Neural cell (in vitro differentiated cells): ENCODE results near the gene REEP1. TPM values are rescaled to one million over a fixed set of nuclear protein-coding genes. Genes with fewer than 3 reads are reported as not detected.

Experiments used
- H2AFZ ChIP-seq: fragments of 200-600, 300-800 bp; sonication (generic), shearing (Covaris generic); 2 replicates; pipeline ENCODE4 v1.6.0; 2014; ENCODE audit warnings: low read depth, mild to moderate bottlenecking, antibody characterized with exemption, low read length, moderate library complexity
- H3F3A ChIP-seq: fragments of 200-600 bp; shearing (Covaris generic); 2 replicates; pipeline ENCODE4 v1.6.1; 2016; ENCODE audit warnings: mild to moderate bottlenecking, moderate library complexity, mixed read lengths, antibody characterized with exemption, low read length; ENCODE audit not compliant: insufficient read depth, poor library complexity, severe bottlenecking
- H3K27ac ChIP-seq: fragments of 200-600, 300-800 bp; sonication (generic), shearing (Covaris generic); 2 replicates; pipeline ENCODE4 v1.5.1; 2014; ENCODE audit warnings: mild to moderate bottlenecking, low read length, moderate library complexity
- H3K27me3 ChIP-seq: fragments of 300-800, 200-600 bp; sonication (generic), shearing (Covaris generic); 2 replicates; pipeline ENCODE4 v1.6.0; 2014; ENCODE audit warnings: mild to moderate bottlenecking, low read depth, low read length, moderate library complexity; ENCODE audit not compliant: insufficient read depth
- H3K36me3 ChIP-seq: fragments of 300-800, 200-600 bp; sonication (generic), shearing (Covaris generic); 2 replicates; pipeline ENCODE4 v1.5.1; 2014; ENCODE audit warnings: mild to moderate bottlenecking, antibody characterized with exemption, low read length, moderate library complexity; ENCODE audit not compliant: insufficient read depth
- H3K4me2 ChIP-seq: fragments of 300-800, 200-600 bp; sonication (generic), shearing (Covaris generic); 2 replicates; pipeline ENCODE4 v1.6.0; 2014; ENCODE audit warnings: mild to moderate bottlenecking, low read length
- H3K4me3 ChIP-seq: fragments of 300-800, 200-600 bp; sonication (generic), shearing (Covaris generic); 2 replicates; pipeline ENCODE4 v1.5.1; 2014; ENCODE audit warnings: mild to moderate bottlenecking, low read length, moderate library complexity
- H3K79me2 ChIP-seq: fragments of 200-600 bp; shearing (Covaris generic); replicated peaks from 2 replicates; pipeline ENCODE4 v1.6.0; 2014; ENCODE audit warnings: mild to moderate bottlenecking, low read length, moderate library complexity; ENCODE audit not compliant: insufficient read depth
- H3K9ac ChIP-seq: fragments of 300-800, 200-600 bp; sonication (generic), shearing (Covaris generic); 2 replicates; pipeline ENCODE4 v1.6.1; 2016; ENCODE audit warnings: mild to moderate bottlenecking, low read length, mixed read lengths
- H3K9me2 ChIP-seq: fragments of 200-600 bp; shearing (Covaris generic); 2 replicates; pipeline ENCODE4 v1.6.1; 2016; ENCODE audit warnings: mild to moderate bottlenecking, low read length, mixed read lengths; ENCODE audit not compliant: insufficient read depth
- H3K9me3 ChIP-seq: fragments of 200-600, 300-800 bp; sonication (generic), shearing (Covaris generic); 2 replicates; pipeline ENCODE4 v1.6.1; 2016; ENCODE audit warnings: mild to moderate bottlenecking, mixed run types, low read length, moderate library complexity, mixed read lengths
- H4K20me1 ChIP-seq: fragments of 200-600 bp; shearing (Covaris generic); 2 replicates; pipeline ENCODE4 v1.6.1; 2016; ENCODE audit warnings: mild to moderate bottlenecking, mixed run types; ENCODE audit not compliant: insufficient read depth
- EP300 ChIP-seq: fragments of 450-650 bp; conservative IDR thresholded peaks from 2 replicates; pipeline ENCODE4 v1.6.1; 2014; ENCODE audit warnings: antibody characterized with exemption, mild to moderate bottlenecking, moderate library complexity; ENCODE audit not compliant: poor library complexity, severe bottlenecking
- EZH2 ChIP-seq: fragments of 200-600, 300-800 bp; shearing (Covaris generic), sonication (generic); IDR thresholded peaks from 2 replicates; pipeline ENCODE4 v1.6.1; 2014; ENCODE audit warnings: antibody characterized with exemption, low read length, borderline replicate concordance, mild to moderate bottlenecking; ENCODE audit not compliant: insufficient read depth, poor library complexity, severe bottlenecking
- MXI1 ChIP-seq: fragments of 450-650 bp; conservative IDR thresholded peaks from 2 replicates; pipeline ENCODE4 v1.6.1; 2014; ENCODE audit warnings: antibody characterized with exemption, mild to moderate bottlenecking; ENCODE audit not compliant: poor library complexity, severe bottlenecking
- POLR2AphosphoS5 ChIP-seq: IDR thresholded peaks from 2 replicates; pipeline ENCODE4 v1.6.1; 2012
- RAD21 ChIP-seq: fragments of 450-650 bp; conservative IDR thresholded peaks from 2 replicates; pipeline ENCODE4 v1.6.1; 2014; ENCODE audit warnings: antibody characterized with exemption, mild to moderate bottlenecking, moderate library complexity
- SMC3 ChIP-seq: fragments of 450-650 bp; conservative IDR thresholded peaks from 2 replicates; pipeline ENCODE4 v1.6.1; 2014; ENCODE audit warnings: antibody characterized with exemption, mild to moderate bottlenecking, moderate library complexity; ENCODE audit not compliant: poor library complexity
- TAF1 ChIP-seq: IDR thresholded peaks from 2 replicates; pipeline ENCODE4 v1.6.1; 2012; ENCODE audit warnings: low read depth
- polyA plus RNA-seq: library from polyadenylated mRNA; depleted of rRNA; stranded (reverse); fragments of >200 nt; gene quantifications from 2 replicates; pipeline ENCODE4 v1.2.3, GENCODE V29; 2014
- TF ChIP-seq, protein P1 (sequence below): IDR thresholded peaks from 2 replicates; pipeline ENCODE4 v1.6.1; 2012; ENCODE audit warnings: borderline replicate concordance
- TF ChIP-seq, protein P2 (sequence below): fragments of 450-650 bp; IDR thresholded peaks from 2 replicates; pipeline ENCODE4 v1.5.1; 2014; ENCODE audit warnings: antibody characterized with exemption, mild to moderate bottlenecking, moderate library complexity; ENCODE audit not compliant: poor library complexity, severe bottlenecking

REEP1 gene
- polyA plus RNA-seq, 1 donor from 2014 or later: 121 TPM

DNA sequence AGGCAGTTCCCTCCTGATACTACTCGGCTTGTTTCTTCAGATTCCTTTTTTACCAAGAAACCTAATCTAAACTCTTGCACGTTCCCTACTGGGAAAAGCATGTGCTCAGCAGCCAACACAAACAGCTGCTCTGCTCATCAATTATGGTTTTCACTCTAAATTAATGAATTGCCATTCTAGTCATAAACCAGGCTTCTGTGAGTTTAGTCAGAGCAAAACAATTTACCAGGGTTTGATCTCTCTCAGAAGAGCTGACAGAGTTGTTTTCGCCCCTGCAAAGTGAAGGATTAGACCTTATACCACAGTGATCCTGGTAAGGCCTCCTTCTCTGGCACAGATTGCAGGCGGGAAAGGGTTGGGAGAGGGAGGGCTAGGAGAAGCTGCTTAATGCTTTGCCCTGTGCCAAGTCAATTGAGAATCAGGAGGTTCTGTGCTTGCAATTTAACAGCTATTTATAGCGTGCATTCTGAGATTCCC lies 57.2 kb downstream of the REEP1 start:
- Histone ChIP-seq H3F3A (no peaks in the 10 kb centered on the region), H3K27ac (no peak overlapping the region), H3K4me2 (no peak overlapping the region), H3K9me2 (no peaks in the 10 kb centered on the region), H4K20me1 (no peaks in the 10 kb centered on the region), H3K9me3 (no peaks in the 10 kb centered on the region), H3K27me3 (no peaks in the 10 kb centered on the region), H3K4me3 (no peak overlapping the region), H3K36me3 (no peaks in the 10 kb centered on the region), H3K9ac (no peak overlapping the region), H3K79me2 (no peaks in the 10 kb centered on the region), H2AFZ (no peak overlapping the region)
- TF ChIP-seq POLR2AphosphoS5: no peak
- TF ChIP-seq, protein P1, sequence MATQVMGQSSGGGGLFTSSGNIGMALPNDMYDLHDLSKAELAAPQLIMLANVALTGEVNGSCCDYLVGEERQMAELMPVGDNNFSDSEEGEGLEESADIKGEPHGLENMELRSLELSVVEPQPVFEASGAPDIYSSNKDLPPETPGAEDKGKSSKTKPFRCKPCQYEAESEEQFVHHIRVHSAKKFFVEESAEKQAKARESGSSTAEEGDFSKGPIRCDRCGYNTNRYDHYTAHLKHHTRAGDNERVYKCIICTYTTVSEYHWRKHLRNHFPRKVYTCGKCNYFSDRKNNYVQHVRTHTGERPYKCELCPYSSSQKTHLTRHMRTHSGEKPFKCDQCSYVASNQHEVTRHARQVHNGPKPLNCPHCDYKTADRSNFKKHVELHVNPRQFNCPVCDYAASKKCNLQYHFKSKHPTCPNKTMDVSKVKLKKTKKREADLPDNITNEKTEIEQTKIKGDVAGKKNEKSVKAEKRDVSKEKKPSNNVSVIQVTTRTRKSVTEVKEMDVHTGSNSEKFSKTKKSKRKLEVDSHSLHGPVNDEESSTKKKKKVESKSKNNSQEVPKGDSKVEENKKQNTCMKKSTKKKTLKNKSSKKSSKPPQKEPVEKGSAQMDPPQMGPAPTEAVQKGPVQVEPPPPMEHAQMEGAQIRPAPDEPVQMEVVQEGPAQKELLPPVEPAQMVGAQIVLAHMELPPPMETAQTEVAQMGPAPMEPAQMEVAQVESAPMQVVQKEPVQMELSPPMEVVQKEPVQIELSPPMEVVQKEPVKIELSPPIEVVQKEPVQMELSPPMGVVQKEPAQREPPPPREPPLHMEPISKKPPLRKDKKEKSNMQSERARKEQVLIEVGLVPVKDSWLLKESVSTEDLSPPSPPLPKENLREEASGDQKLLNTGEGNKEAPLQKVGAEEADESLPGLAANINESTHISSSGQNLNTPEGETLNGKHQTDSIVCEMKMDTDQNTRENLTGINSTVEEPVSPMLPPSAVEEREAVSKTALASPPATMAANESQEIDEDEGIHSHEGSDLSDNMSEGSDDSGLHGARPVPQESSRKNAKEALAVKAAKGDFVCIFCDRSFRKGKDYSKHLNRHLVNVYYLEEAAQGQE: no peak
- no peak for TF ChIP-seq EP300
- TF ChIP-seq RAD21: no peak
- no peak for TF ChIP-seq EZH2
- TF ChIP-seq, protein P2, sequence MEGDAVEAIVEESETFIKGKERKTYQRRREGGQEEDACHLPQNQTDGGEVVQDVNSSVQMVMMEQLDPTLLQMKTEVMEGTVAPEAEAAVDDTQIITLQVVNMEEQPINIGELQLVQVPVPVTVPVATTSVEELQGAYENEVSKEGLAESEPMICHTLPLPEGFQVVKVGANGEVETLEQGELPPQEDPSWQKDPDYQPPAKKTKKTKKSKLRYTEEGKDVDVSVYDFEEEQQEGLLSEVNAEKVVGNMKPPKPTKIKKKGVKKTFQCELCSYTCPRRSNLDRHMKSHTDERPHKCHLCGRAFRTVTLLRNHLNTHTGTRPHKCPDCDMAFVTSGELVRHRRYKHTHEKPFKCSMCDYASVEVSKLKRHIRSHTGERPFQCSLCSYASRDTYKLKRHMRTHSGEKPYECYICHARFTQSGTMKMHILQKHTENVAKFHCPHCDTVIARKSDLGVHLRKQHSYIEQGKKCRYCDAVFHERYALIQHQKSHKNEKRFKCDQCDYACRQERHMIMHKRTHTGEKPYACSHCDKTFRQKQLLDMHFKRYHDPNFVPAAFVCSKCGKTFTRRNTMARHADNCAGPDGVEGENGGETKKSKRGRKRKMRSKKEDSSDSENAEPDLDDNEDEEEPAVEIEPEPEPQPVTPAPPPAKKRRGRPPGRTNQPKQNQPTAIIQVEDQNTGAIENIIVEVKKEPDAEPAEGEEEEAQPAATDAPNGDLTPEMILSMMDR: no peak
- no peak for TF ChIP-seq SMC3
- no peak for TF ChIP-seq TAF1
- TF ChIP-seq MXI1: no peak

DNA sequence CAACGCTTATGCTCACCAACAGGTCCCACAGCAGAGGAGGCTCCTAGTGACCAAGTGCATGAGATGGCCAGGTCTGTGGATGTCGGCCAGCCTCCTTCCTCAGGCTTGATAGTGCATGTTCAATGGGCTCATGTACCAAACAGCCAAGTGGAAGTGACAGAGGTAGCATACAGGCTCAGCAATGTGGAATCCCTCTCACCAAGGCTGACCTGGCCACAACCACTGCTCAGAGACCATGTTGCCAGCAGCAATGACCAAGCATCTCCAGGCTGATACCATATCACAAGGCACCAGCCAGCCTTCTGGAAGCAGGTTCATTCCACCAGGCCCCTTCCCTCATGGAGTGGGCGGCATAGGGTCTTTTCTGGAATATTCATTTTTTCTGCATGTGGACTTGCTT lies 61.5 kb downstream of the REEP1 start:
- Histone ChIP-seq H3F3A (no peaks in the 10 kb centered on the region), H3K79me2 (no peaks in the 10 kb centered on the region), H3K9me3 (no peaks in the 10 kb centered on the region), H3K9me2 (no peaks in the 10 kb centered on the region), H3K36me3 (peaks cover 5% of the 10 kb centered on the region), H3K4me2 (no peak overlapping the region), H2AFZ (no peak overlapping the region), H3K9ac (no peak overlapping the region), H3K27ac (no peak overlapping the region), H4K20me1 (no peaks in the 10 kb centered on the region), H3K4me3 (no peak overlapping the region), H3K27me3 (no peaks in the 10 kb centered on the region)
- TF ChIP-seq POLR2AphosphoS5 (no peak), RAD21 (no peak), EZH2 (no peak), EP300 (no peak), MXI1 (no peak), SMC3 (no peak), TAF1 (no peak)
- TF ChIP-seq, protein P1: no peak
- TF ChIP-seq, protein P2: no peak
